ENCODE results near the gene KCNIP1.

Gene KCNIP1

GRCh38 chr5:170635706-170636105 lies 131.9 kb downstream of the KCNIP1 start:
- H3F3A ChIP-seq (ENCODE audit: insufficient read depth): no peaks in the 10 kb centered on the region
- no peak overlapping the region for H3K4me3 ChIP-seq (ENCODE audit: insufficient read depth, low read length, poor library complexity, severe bottlenecking)
- H3K9me3 ChIP-seq (ENCODE audit: insufficient read depth, low read length): no peaks in the 10 kb centered on the region
- H3K9ac ChIP-seq (ENCODE audit: low read length): no peak overlapping the region
- no peak overlapping the region for H3K27ac ChIP-seq (ENCODE audit: low read depth, low read length)
- no peaks in the 10 kb centered on the region for H3K9me2 ChIP-seq (replicated peaks; ENCODE audit: insufficient read depth, low read length)
- H3K79me2 ChIP-seq (ENCODE audit: insufficient read depth, low read length): no peaks in the 10 kb centered on the region
- no peak overlapping the region for H3K4me2 ChIP-seq (ENCODE audit: low read depth, low read length, poor library complexity, severe bottlenecking)
- TF ChIP-seq EZH2phosphoT487 (conservative IDR thresholded peaks at IDR 0.05; ENCODE audit: low read length): no peak
- TF ChIP-seq CTCF (IDR thresholded peaks at IDR 0.05; ENCODE audit: insufficient read depth, low read length, poor library complexity, severe bottlenecking): no peak
- H2AFZ ChIP-seq (ENCODE audit: low read depth, low read length, severe bottlenecking): no peak overlapping the region
- no peaks in the 10 kb centered on the region for H3K27me3 ChIP-seq (ENCODE audit: low read length)
- no peaks in the 10 kb centered on the region for H3K36me3 ChIP-seq (ENCODE audit: low read length)
- H4K20me1 ChIP-seq (ENCODE audit: low read depth, low read length): no peaks in the 10 kb centered on the region

GRCh38 chr5:170636206-170636605 lies 132.4 kb downstream of the KCNIP1 start:
- no peak overlapping the region for H3K4me3 ChIP-seq (ENCODE audit: insufficient read depth, low read length, poor library complexity, severe bottlenecking)

GRCh38 chr5:170636801-170637477 lies 133.1 kb downstream of the KCNIP1 start:
- Histone ChIP-seq H3K9me3 (ENCODE audit: insufficient read depth, low read length) (no peaks in the 10 kb centered on the region), H3K9ac (ENCODE audit: low read length) (no peak overlapping the region), H3K27me3 (ENCODE audit: low read length) (no peaks in the 10 kb centered on the region), H4K20me1 (ENCODE audit: low read depth, low read length) (no peaks in the 10 kb centered on the region), H3K79me2 (ENCODE audit: insufficient read depth, low read length) (no peaks in the 10 kb centered on the region), H3F3A (ENCODE audit: insufficient read depth) (no peaks in the 10 kb centered on the region), H3K36me3 (ENCODE audit: low read length) (no peaks in the 10 kb centered on the region), H3K4me3 (ENCODE audit: insufficient read depth, low read length, poor library complexity, severe bottlenecking) (no peak overlapping the region), H3K4me2 (ENCODE audit: low read depth, low read length, poor library complexity, severe bottlenecking) (no peak overlapping the region), H3K9me2 (replicated peaks; ENCODE audit: insufficient read depth, low read length) (no peaks in the 10 kb centered on the region), H2AFZ (ENCODE audit: low read depth, low read length, severe bottlenecking) (no peak overlapping the region), H3K27ac (ENCODE audit: low read depth, low read length) (no peak overlapping the region)
- TF ChIP-seq CTCF (IDR thresholded peaks at IDR 0.05; ENCODE audit: insufficient read depth, low read length, poor library complexity, severe bottlenecking): no peak
- no peak for TF ChIP-seq EZH2phosphoT487 (conservative IDR thresholded peaks at IDR 0.05; ENCODE audit: low read length)

More at GRCh38 chr5:170636206-170636605, 132.4 kb downstream of the KCNIP1 start:
- H3K9ac ChIP-seq (ENCODE audit: low read length): no peak overlapping the region
- no peak overlapping the region for H3K4me2 ChIP-seq (ENCODE audit: low read depth, low read length, poor library complexity, severe bottlenecking)
- no peaks in the 10 kb centered on the region for H3K27me3 ChIP-seq (ENCODE audit: low read length)
- H2AFZ ChIP-seq (ENCODE audit: low read depth, low read length, severe bottlenecking): no peak overlapping the region
- H3K36me3 ChIP-seq (ENCODE audit: low read length): no peaks in the 10 kb centered on the region
- TF ChIP-seq EZH2phosphoT487 (conservative IDR thresholded peaks at IDR 0.05; ENCODE audit: low read length) (no peak), CTCF (IDR thresholded peaks at IDR 0.05; ENCODE audit: insufficient read depth, low read length, poor library complexity, severe bottlenecking) (no peak)
- H4K20me1 ChIP-seq (ENCODE audit: low read depth, low read length): no peaks in the 10 kb centered on the region
- H3K79me2 ChIP-seq (ENCODE audit: insufficient read depth, low read length): no peaks in the 10 kb centered on the region
- H3F3A ChIP-seq (ENCODE audit: insufficient read depth): no peaks in the 10 kb centered on the region
- H3K9me3 ChIP-seq (ENCODE audit: insufficient read depth, low read length): no peaks in the 10 kb centered on the region
- no peak overlapping the region for H3K27ac ChIP-seq (ENCODE audit: low read depth, low read length)
- no peaks in the 10 kb centered on the region for H3K9me2 ChIP-seq (replicated peaks; ENCODE audit: insufficient read depth, low read length)

All from SU-DHL-6 (cell line).